ENCODE data around the gene CAB39L.
A peak's percentile ranks its signal among the peaks of the same experiment; 100 is the strongest.

CAB39L gene

GRCh38 chr13:49443704-49444523 is at the start of gene CAB39L, which contains the start of gene SETDB2:
Gene CAB39L, minus strand, starts transcription at chr13:49444064. Its CDS starts 61,154 bp downstream, at chr13:49382910.
Gene SETDB2, plus strand, starts transcription at chr13:49444274. Its CDS starts 7,620 bp downstream, at chr13:49451894.
- peaks cover 16 to 22% of the 10 kb centered on the region in 2 experiments for H3K4me1 ChIP-seq (ENCODE audit: control insufficient read depth in 1 of 2, insufficient read depth in 1 of 2, low read depth in 1 of 2, low read length in 1 of 2)
- no peaks in the 10 kb centered on the region for H3K27me3 ChIP-seq
- peak within 1 kb of the TSS; percentile 91 for H3K27ac ChIP-seq
- H3K9me3 ChIP-seq: no peaks in the 10 kb centered on the region
- no peaks in the 10 kb centered on the region for H3K36me3 ChIP-seq
- H3K4me3 ChIP-seq (ENCODE audit: low read depth in 1 of 2, low read length in 1 of 2): peak within 1 kb of the TSS; percentile 83 to 84
- TF ChIP-seq, protein P1, sequence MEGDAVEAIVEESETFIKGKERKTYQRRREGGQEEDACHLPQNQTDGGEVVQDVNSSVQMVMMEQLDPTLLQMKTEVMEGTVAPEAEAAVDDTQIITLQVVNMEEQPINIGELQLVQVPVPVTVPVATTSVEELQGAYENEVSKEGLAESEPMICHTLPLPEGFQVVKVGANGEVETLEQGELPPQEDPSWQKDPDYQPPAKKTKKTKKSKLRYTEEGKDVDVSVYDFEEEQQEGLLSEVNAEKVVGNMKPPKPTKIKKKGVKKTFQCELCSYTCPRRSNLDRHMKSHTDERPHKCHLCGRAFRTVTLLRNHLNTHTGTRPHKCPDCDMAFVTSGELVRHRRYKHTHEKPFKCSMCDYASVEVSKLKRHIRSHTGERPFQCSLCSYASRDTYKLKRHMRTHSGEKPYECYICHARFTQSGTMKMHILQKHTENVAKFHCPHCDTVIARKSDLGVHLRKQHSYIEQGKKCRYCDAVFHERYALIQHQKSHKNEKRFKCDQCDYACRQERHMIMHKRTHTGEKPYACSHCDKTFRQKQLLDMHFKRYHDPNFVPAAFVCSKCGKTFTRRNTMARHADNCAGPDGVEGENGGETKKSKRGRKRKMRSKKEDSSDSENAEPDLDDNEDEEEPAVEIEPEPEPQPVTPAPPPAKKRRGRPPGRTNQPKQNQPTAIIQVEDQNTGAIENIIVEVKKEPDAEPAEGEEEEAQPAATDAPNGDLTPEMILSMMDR (IDR thresholded peaks at IDR 0.05): peak; percentile 92

- Histone ChIP-seq H3K9me3 (no peaks in the 10 kb centered on the region), H3K36me3 (peaks cover 36% of the 10 kb centered on the region), H3K27me3 (no peaks in the 10 kb centered on the region), H3K27ac (no peak overlapping the region), H3K4me1 (ENCODE audit: control insufficient read depth in 1 of 2, insufficient read depth in 1 of 2, low read depth in 1 of 2, low read length in 1 of 2) (no peaks in the 10 kb centered on the region), H3K4me3 (ENCODE audit: low read depth in 1 of 2, low read length in 1 of 2) (no peak overlapping the region)
- TF ChIP-seq, protein P1 (IDR thresholded peaks at IDR 0.05): no peak
These were observed 44.7 kb upstream of the CAB39L start for GRCh38 chr13:49488563-49488962.

GRCh38 chr13:49481788-49482187 is 37.9 kb upstream of the CAB39L start:
- no peaks in the 10 kb centered on the region for H3K4me1 ChIP-seq (ENCODE audit: control insufficient read depth in 1 of 2, insufficient read depth in 1 of 2, low read depth in 1 of 2, low read length in 1 of 2)
- no peaks in the 10 kb centered on the region for H3K9me3 ChIP-seq
- peaks cover 70% of the 10 kb centered on the region for H3K36me3 ChIP-seq
- H3K27me3 ChIP-seq: no peaks in the 10 kb centered on the region
- no peak overlapping the region for H3K4me3 ChIP-seq (ENCODE audit: low read depth in 1 of 2, low read length in 1 of 2)
- H3K27ac ChIP-seq: no peak overlapping the region
- TF ChIP-seq, protein P1 (IDR thresholded peaks at IDR 0.05): no peak

- H3K9me3 ChIP-seq: no peaks in the 10 kb centered on the region
- H3K27ac ChIP-seq: no peak overlapping the region
- TF ChIP-seq, protein P1 (IDR thresholded peaks at IDR 0.05): no peak
- H3K4me3 ChIP-seq (ENCODE audit: low read depth in 1 of 2, low read length in 1 of 2): no peak overlapping the region
- peaks cover 58% of the 10 kb centered on the region for H3K36me3 ChIP-seq
- H3K27me3 ChIP-seq: no peaks in the 10 kb centered on the region
- H3K4me1 ChIP-seq (ENCODE audit: control insufficient read depth in 1 of 2, insufficient read depth in 1 of 2, low read depth in 1 of 2, low read length in 1 of 2): peaks cover 0 to 5% of the 10 kb centered on the region in 2 experiments
These were observed 32.7 kb upstream of the CAB39L start for GRCh38 chr13:49476529-49476928.

DNA sequence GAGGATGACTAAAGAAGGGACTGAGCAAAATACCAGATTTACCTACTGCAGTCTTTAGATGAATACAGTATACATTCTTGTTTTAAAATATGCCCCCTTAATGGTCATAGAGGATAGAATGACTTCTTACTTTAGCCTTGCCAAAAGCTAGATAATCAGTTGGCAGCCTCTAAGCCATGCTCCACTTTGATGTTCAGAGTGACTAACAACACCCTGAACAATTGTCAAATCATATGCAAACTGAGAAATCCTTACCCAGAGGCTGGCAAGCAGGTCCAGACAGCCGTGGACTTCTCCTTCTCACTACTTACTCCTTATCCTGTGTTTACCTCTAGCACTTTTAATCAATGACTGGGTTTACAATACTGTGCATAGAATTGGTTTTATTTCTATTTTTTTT is 28.3 kb upstream of the CAB39L start:
- TF ChIP-seq, protein P1 (IDR thresholded peaks at IDR 0.05): no peak
- H3K4me3 ChIP-seq (ENCODE audit: low read depth in 1 of 2, low read length in 1 of 2): no peak overlapping the region
- H3K27ac ChIP-seq: no peak overlapping the region
- H3K36me3 ChIP-seq: peaks cover 37% of the 10 kb centered on the region
- no peaks in the 10 kb centered on the region for H3K27me3 ChIP-seq
- peaks cover 0 to 5% of the 10 kb centered on the region in 2 experiments for H3K4me1 ChIP-seq (ENCODE audit: control insufficient read depth in 1 of 2, insufficient read depth in 1 of 2, low read depth in 1 of 2, low read length in 1 of 2)
- H3K9me3 ChIP-seq: no peaks in the 10 kb centered on the region

All from neutrophil (primary cell).